H1 (cell line): ENCODE results near the gene PRDM1. TPM values are rescaled to one million over a fixed set of nuclear protein-coding genes. Genes with fewer than 3 reads are reported as not detected.

ENCODE experiments used
- CTCF ChIA-PET: fragments of 300-600 bp; sonication (Branson Sonifier 250); formaldehyde crosslinking; loops from one replicate; lab custom pipeline; 2021; ENCODE audit not compliant: partially characterized antibody; lab: Charles Lee
- POLR2A ChIA-PET: fragments of 300-600 bp; sonication (Branson Sonifier 250); formaldehyde crosslinking; loops from one replicate; lab custom pipeline; 2021; ENCODE audit warnings: inconsistent platforms; ENCODE audit not compliant: partially characterized antibody; lab: Charles Lee
- DNase-seq, 2 experiments: peaks; one replicate each; pipeline versions ENCODE4 v3.0.0 to v3.0.0-alpha.2; 2010 to 2022; ENCODE audit warnings: low spot score in 2 of 2, low read depth in 1 of 2, mixed read lengths in 1 of 2
- FAIRE-seq: peaks from 2 replicates; lab custom pipeline; 2011; peaks lifted over from hg19 to GRCh38; lab: Jason Lieb, UNC
- H2AFZ ChIP-seq: 2 replicates; pipeline ENCODE4 v1.8.1; 2012; ENCODE audit warnings: low read length, inconsistent platforms
- H2AK5ac ChIP-seq: 2 replicates; pipeline ENCODE4 v1.6.1; 2013; ENCODE audit warnings: low read depth, low read length
- H2BK120ac ChIP-seq: replicated peaks from 2 replicates; pipeline ENCODE3; 2013; ENCODE audit warnings: low read depth, low read length, inconsistent platforms
- H2BK12ac ChIP-seq: 2 replicates; pipeline ENCODE4 v1.6.1; 2013; ENCODE audit warnings: low read depth, low read length
- H2BK15ac ChIP-seq: 2 replicates; pipeline ENCODE4 v1.6.1; 2013; ENCODE audit warnings: low read length
- H2BK20ac ChIP-seq: 2 replicates; pipeline ENCODE4 v1.6.1; 2013; ENCODE audit warnings: low read length
- H2BK5ac ChIP-seq: 2 replicates; pipeline ENCODE4 v1.6.1; 2013; ENCODE audit warnings: low read depth, low read length
- H3K14ac ChIP-seq: 2 replicates; pipeline ENCODE4 v1.6.1; 2013; ENCODE audit warnings: inconsistent platforms; ENCODE audit not compliant: insufficient read length
- H3K18ac ChIP-seq: 2 replicates; pipeline ENCODE4 v1.6.1; 2013; ENCODE audit warnings: low read length; ENCODE audit errors: extremely low read depth
- H3K23ac ChIP-seq: 2 replicates; pipeline ENCODE4 v1.6.1; 2013; ENCODE audit warnings: inconsistent platforms; ENCODE audit not compliant: insufficient read length
- H3K23me2 ChIP-seq: 2 replicates; pipeline ENCODE4 v1.6.1; 2013; ENCODE audit warnings: low read depth, low read length
- H3K27ac ChIP-seq: 2 replicates; pipeline ENCODE4 v1.6.1; 2011; ENCODE audit warnings: low read depth, low read length, inconsistent platforms
- H3K27me3 ChIP-seq, 4 experiments: replicated peaks in 1 of 4; 1 replicate in 1 of 4; 2 replicates in 3 of 4; pipeline versions ENCODE4 v1.6.1 to v1.8.1; 2011 to 2013; ENCODE audit warnings: low read length in 3 of 4, mild to moderate bottlenecking in 3 of 4, inconsistent platforms in 2 of 4, mixed read lengths in 2 of 4, moderate library complexity in 1 of 4; ENCODE audit not compliant: control insufficient read depth in 3 of 4, insufficient read depth in 3 of 4; ENCODE audit errors: extremely low read depth in 1 of 4
- H3K36me3 ChIP-seq, 4 experiments: 2 replicates each; pipeline versions ENCODE4 v1.6.1 to v1.8.1; 2011 to 2013; ENCODE audit warnings: mild to moderate bottlenecking in 4 of 4, low read length in 3 of 4, moderate library complexity in 2 of 4, control low read depth in 1 of 4, inconsistent platforms in 1 of 4; ENCODE audit not compliant: insufficient read depth in 4 of 4, control insufficient read depth in 2 of 4
- H3K4ac ChIP-seq: replicated peaks from 2 replicates; pipeline ENCODE3; 2013; ENCODE audit warnings: low read length, low read depth, mixed read lengths, inconsistent platforms; ENCODE audit not compliant: insufficient read length
- H3K4me1 ChIP-seq, 4 experiments: replicated peaks in 1 of 4; 1 replicate in 1 of 4; 2 replicates in 3 of 4; pipeline versions ENCODE4 v1.6.1 to v1.8.1; 2011 to 2013; ENCODE audit warnings: low read length in 3 of 4, inconsistent platforms in 2 of 4, mixed read lengths in 1 of 4; ENCODE audit not compliant: insufficient read depth in 4 of 4, control insufficient read depth in 3 of 4
- H3K4me2 ChIP-seq, 2 experiments: 2 replicates each; pipeline versions ENCODE4 v1.6.1 to v1.8.1; 2011 to 2013; ENCODE audit warnings: low read depth in 2 of 2, low read length in 2 of 2, control low read depth in 1 of 2, inconsistent platforms in 1 of 2, mild to moderate bottlenecking in 1 of 2; ENCODE audit not compliant: insufficient read depth in 1 of 2
- H3K4me3 ChIP-seq, 4 experiments: fragments of 200-600, 300-600 bp in 1 of 4; sonication (generic), shearing (Covaris generic), sonication (Bioruptor Twin) in 1 of 4; 2 replicates each; pipeline versions ENCODE4 v1.5.1 to v1.8.1; 2011 to 2016; ENCODE audit warnings: low read length in 4 of 4, low read depth in 3 of 4, control low read depth in 2 of 4, inconsistent platforms in 2 of 4, mild to moderate bottlenecking in 2 of 4, mixed read lengths in 1 of 4, moderate library complexity in 1 of 4; ENCODE audit not compliant: insufficient read depth in 2 of 4; ENCODE audit errors: extremely low read depth in 1 of 4
- H3K56ac ChIP-seq: replicated peaks from 2 replicates; pipeline ENCODE3; 2013; ENCODE audit warnings: low read depth, mild to moderate bottlenecking, mixed read lengths, low read length, inconsistent platforms; ENCODE audit not compliant: insufficient read length
- H3K79me1 ChIP-seq: 2 replicates; pipeline ENCODE4 v1.6.1; 2013; ENCODE audit warnings: low read depth, low read length, control low read depth
- H3K79me2 ChIP-seq, 2 experiments: 2 replicates each; pipeline versions ENCODE4 v1.6.1 to v1.8.1; 2012 to 2013; ENCODE audit warnings: low read length in 2 of 2, mild to moderate bottlenecking in 2 of 2, inconsistent platforms in 1 of 2; ENCODE audit not compliant: insufficient read depth in 2 of 2, control insufficient read depth in 1 of 2
- H3K9ac ChIP-seq, 4 experiments: replicated peaks in 1 of 4; 1 replicate in 1 of 4; 2 replicates in 3 of 4; pipeline versions ENCODE4 v1.6.1 to v1.8.1; 2011 to 2013; ENCODE audit warnings: low read depth in 3 of 4, low read length in 3 of 4, control low read depth in 2 of 4, mild to moderate bottlenecking in 2 of 4, moderate library complexity in 2 of 4, inconsistent platforms in 1 of 4; ENCODE audit errors: extremely low read depth in 1 of 4
- H3K9me3 ChIP-seq, 2 experiments: 2 replicates each; pipeline versions ENCODE4 v1.6.1 to v1.8.1; 2012 to 2013; ENCODE audit warnings: mild to moderate bottlenecking in 2 of 2, moderate library complexity in 2 of 2, control low read depth in 1 of 2, inconsistent platforms in 1 of 2, low read depth in 1 of 2, low read length in 1 of 2, mixed read lengths in 1 of 2; ENCODE audit not compliant: insufficient read depth in 2 of 2
- H4K20me1 ChIP-seq, 2 experiments: replicated peaks in 1 of 2; 2 replicates each; pipeline versions ENCODE3 to v1.8.1; 2011 to 2013; ENCODE audit warnings: inconsistent platforms in 2 of 2, low read length in 2 of 2, mild to moderate bottlenecking in 1 of 2; ENCODE audit not compliant: insufficient read depth in 2 of 2, control insufficient read depth in 1 of 2
- H4K5ac ChIP-seq: 2 replicates; pipeline ENCODE4 v1.6.1; 2013; ENCODE audit warnings: low read length, low read depth, mixed read lengths, inconsistent platforms; ENCODE audit not compliant: insufficient read length
- H4K8ac ChIP-seq: 2 replicates; pipeline ENCODE4 v1.8.0; 2013; ENCODE audit warnings: mild to moderate bottlenecking, moderate library complexity, low read length, inconsistent platforms; ENCODE audit not compliant: insufficient read depth; ENCODE audit errors: extremely low read depth
- H4K91ac ChIP-seq: replicated peaks from 2 replicates; pipeline ENCODE3; 2013; ENCODE audit warnings: low read length, mixed read lengths, inconsistent platforms; ENCODE audit not compliant: insufficient read length
- E2F6 ChIP-seq: IDR thresholded peaks from 2 replicates; pipeline ENCODE4 v1.6.1; 2012; ENCODE audit warnings: inconsistent platforms
- JUN ChIP-seq: IDR thresholded peaks from 2 replicates; pipeline ENCODE4 v1.6.1; 2011; ENCODE audit warnings: low read depth, mild to moderate bottlenecking, improper control_type of control experiment, low read length
- KDM1A ChIP-seq: fragments of 200-600, 300-600 bp; sonication (generic); IDR thresholded peaks from 2 replicates; pipeline ENCODE4 v1.7.1; 2016; ENCODE audit warnings: mild to moderate bottlenecking, low read length, borderline replicate concordance
- NRF1 ChIP-seq: IDR thresholded peaks from 2 replicates; pipeline ENCODE4 v1.6.1; 2011; ENCODE audit warnings: mild to moderate bottlenecking, low read depth, low read length, improper control_type of control experiment
- SIN3A ChIP-seq, 2 experiments: IDR thresholded peaks in 1 of 2; conservative IDR thresholded peaks in 1 of 2; 2 replicates each; pipeline ENCODE4 v1.6.1; 2011 to 2012; ENCODE audit warnings: low read length in 2 of 2, improper control_type of control experiment in 1 of 2, low read depth in 1 of 2, mild to moderate bottlenecking in 1 of 2
- SIX5 ChIP-seq: IDR thresholded peaks from 2 replicates; pipeline ENCODE4 v1.6.1; 2011; ENCODE audit warnings: mild to moderate bottlenecking, low read depth, low read length
- SP1 ChIP-seq: IDR thresholded peaks from 2 replicates; pipeline ENCODE4 v1.6.1; 2011; ENCODE audit warnings: low read depth, low read length
- TAF1 ChIP-seq: IDR thresholded peaks from 2 replicates; pipeline ENCODE4 v1.6.1; 2011; ENCODE audit warnings: mild to moderate bottlenecking, low read depth, low read length
- WGBS, 2 experiments: shearing (Covaris generic) in 1 of 2; methylation state at CpG; one replicate each; pipeline versions ENCODE4 v1.1.6 to v1.1.7; 2013 to 2015; ENCODE audit warnings: low lambda C conversion rate in 2 of 2, mixed read lengths in 2 of 2, inconsistent platforms in 1 of 2, low coverage in 1 of 2, missing lambda C conversion rate in 1 of 2; ENCODE audit not compliant: insufficient replicate concordance in 2 of 2, insufficient coverage in 1 of 2, insufficient read length in 1 of 2; ENCODE audit errors: extremely low coverage in 1 of 2, missing lambda C conversion rate in 1 of 2; 5-methylcytosine and 5-hydroxymethylcytosine counted together
- polyA plus RNA-seq, 7 experiments: library from polyadenylated mRNA; depleted of rRNA in 3 of 7; stranded (reverse) in 5 of 7; unstranded in 2 of 7; fragments of >200 nt in 5 of 7; fragments of 200-250 nt in 2 of 7; gene quantifications; 1 replicate in 5 of 7; 2 replicates in 1 of 7; 4 replicates in 1 of 7; pipeline versions ENCODE4 v1.2.1 to v1.2.3, GENCODE V29; 2011 to 2013; ENCODE audit warnings: missing spikeins in 2 of 7, mixed read lengths in 2 of 7
- total RNA-seq: library from RNA; stranded (reverse); fragmentation: NEBNext Ultra II Directional; extraction: Animal tissue kit (Norgen Biotek cat#: 25700); gene quantifications from 2 replicates; pipeline ENCODE4 v1.2.1, GENCODE V29; 2021

Gene PRDM1
- total and polyA plus RNA-seq, 2 of the 8 experiments (the other 6 are each of a cell fraction or from before 2014, with no cell fraction given) = 0.21 to 0.74 TPM

DNA sequence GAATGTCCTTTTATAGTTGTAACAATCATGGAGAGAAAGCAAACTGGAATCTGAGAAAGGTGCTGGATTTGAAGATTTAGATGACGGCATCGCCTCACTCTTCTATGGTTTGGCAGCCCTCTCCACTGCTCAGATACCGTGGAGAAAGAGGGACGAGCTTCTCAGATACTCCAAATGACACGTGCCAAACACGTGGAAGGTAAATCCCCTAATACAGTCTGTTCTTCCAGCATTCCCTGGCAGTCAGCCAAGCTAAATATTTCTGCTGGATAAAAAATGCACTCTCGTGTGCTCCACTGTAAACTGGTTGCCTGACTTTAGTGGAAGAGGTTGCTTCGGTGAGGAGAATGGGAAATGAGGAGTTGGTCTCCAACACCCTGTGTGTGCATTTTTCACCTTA, 16.7 kb upstream of the PRDM1 start:
- no peak for TF ChIP-seq SP1
- TF ChIP-seq KDM1A = no peak
- no peak for TF ChIP-seq JUN
- TF ChIP-seq NRF1 = no peak
- TF ChIP-seq SIX5 = no peak
- no peak for TF ChIP-seq E2F6
- no peak for TF ChIP-seq SIN3A (conservative IDR thresholded peaks at IDR 0.05 in 1 of 2, IDR thresholded peaks at IDR 0.05 in 1 of 2; ENCODE audit: low read depth in 1 of 2, low read length in 2 of 2)
- TF ChIP-seq TAF1 = no peak
- FAIRE-seq = no peak

More for the DNA sequence above, 16.7 kb upstream of the PRDM1 start:
- H3K9ac ChIP-seq = no peak overlapping the region
- H3K4me1 ChIP-seq = no peaks in the 10 kb centered on the region
- H3K14ac ChIP-seq = no peak overlapping the region
- no peaks in the 10 kb centered on the region for H3K9me3 ChIP-seq
- no peaks in the 10 kb centered on the region for H3K23me2 ChIP-seq
- H3K4me2 ChIP-seq = no peak overlapping the region
- H3K4me3 ChIP-seq = no peak overlapping the region
- CTCF ChIA-PET = interaction anchor here (0.8 to 1.7 kb wide), 2 partner anchors 10 to 234 kb away, joined by 4 to 8 read pairs; no protein-coding TSS in a partner anchor
- POLR2A ChIA-PET = no interaction called here
- no peaks in the 10 kb centered on the region for H4K20me1 ChIP-seq
- DNase-seq = no peak
- no peak overlapping the region for H2BK120ac ChIP-seq
- no peak overlapping the region for H4K8ac ChIP-seq
- no peak overlapping the region for H2BK12ac ChIP-seq
- H3K27ac ChIP-seq = no peak overlapping the region
- H4K91ac ChIP-seq = no peak overlapping the region
- H3K18ac ChIP-seq = no peak overlapping the region
- H3K4ac ChIP-seq = no peak overlapping the region
- H3K56ac ChIP-seq = no peak overlapping the region
- 0 out of 2 replicates have a peak overlapping the region, but pooled peaks have one; percentile 41 for H2AFZ ChIP-seq
- H4K5ac ChIP-seq = no peak overlapping the region
- H2BK20ac ChIP-seq = no peak overlapping the region
- H2BK15ac ChIP-seq = no peak overlapping the region
- no peak overlapping the region for H2AK5ac ChIP-seq
- no peaks in the 10 kb centered on the region for H3K36me3 ChIP-seq
- no peaks in the 10 kb centered on the region for H3K79me1 ChIP-seq
- 87% methylated on average over 8 of the region's 8 CpGs; no CpG with 5 or more reads in 1 of the 2 experiments for WGBS, 2 experiments
- no peaks in the 10 kb centered on the region for H3K79me2 ChIP-seq
- H2BK5ac ChIP-seq = no peak overlapping the region
- no peak overlapping the region for H3K23ac ChIP-seq
- H3K27me3 ChIP-seq = no peaks in the 10 kb centered on the region
